NCI-H510A treated with DMSO at 0.1 percent for 48 hours (cell line): ENCODE results near the gene COBL.
"Not testable (repeated sequence)": the region's sequence is repeated elsewhere in the genome, so short reads cannot be mapped to it uniquely, and the experiment has no call there.

Source experiments
- DNase-seq: peaks from one replicate; lab custom pipeline; 2025; lab: John Stamatoyannopoulos, UW

COBL gene

GRCh38 chr7:51006483-51007235, 309.9 kb downstream of the COBL start:
- no peak for DNase-seq

- DNase-seq = no peak
Measured at GRCh38 chr7:51005074-51005473, 311.5 kb downstream of the COBL start.

- no peak for DNase-seq
Measured at GRCh38 chr7:51000956-51001355, 315.7 kb downstream of the COBL start.

- no peak for DNase-seq
Measured at GRCh38 chr7:50994753-50995319, 321.8 kb downstream of the COBL start.

- not testable (repeated sequence) for DNase-seq
Measured at GRCh38 chr7:50990214-50990613, 326.4 kb downstream of the COBL start.

- no peak for DNase-seq
Measured at GRCh38 chr7:50988988-50989387, 327.6 kb downstream of the COBL start.

GRCh38 chr7:50988465-50988864, 328.1 kb downstream of the COBL start:
- no peak for DNase-seq

- DNase-seq = no peak
Measured at GRCh38 chr7:50985096-50985495, 331.5 kb downstream of the COBL start.

- DNase-seq = no peak
Measured at GRCh38 chr7:50983850-50984249, 332.8 kb downstream of the COBL start.

- DNase-seq = no peak
Measured at GRCh38 chr7:50982626-50983025, 334.0 kb downstream of the COBL start.

GRCh38 chr7:50981743-50982142, 334.9 kb downstream of the COBL start:
- no peak for DNase-seq

GRCh38 chr7:50980411-50980810, 336.2 kb downstream of the COBL start:
- no peak for DNase-seq

- no peak for DNase-seq
Measured at GRCh38 chr7:50978633-50979215, 337.9 kb downstream of the COBL start.

- DNase-seq = no peak
Measured at GRCh38 chr7:50977421-50977820, 339.2 kb downstream of the COBL start.

- DNase-seq = no peak
Measured at GRCh38 chr7:50976064-50976463, 340.5 kb downstream of the COBL start.

GRCh38 chr7:50974240-50974639, 342.4 kb downstream of the COBL start:
- DNase-seq = no peak

- no peak for DNase-seq
Measured at GRCh38 chr7:50973814-50974213, 342.8 kb downstream of the COBL start.

GRCh38 chr7:50970092-50970491, 346.5 kb downstream of the COBL start:
- DNase-seq = peak; percentile 25
